GM18526 (cell line): Measurements from ENCODE around the gene TMEM132D.

Source experiments
- POLR2A ChIP-seq: IDR thresholded peaks from 3 replicates; pipeline ENCODE4 v1.6.1; 2011; ENCODE audit not compliant: insufficient read length; ENCODE audit errors: extremely low read depth

The TMEM132D gene

GRCh38 chr12:129074379-129074778, 829.4 kb downstream of the TMEM132D start:
- TF ChIP-seq POLR2A = no peak

GRCh38 chr12:129073157-129073915, 830.5 kb downstream of the TMEM132D start:
- no peak for TF ChIP-seq POLR2A

GRCh38 chr12:129071362-129071761, 832.5 kb downstream of the TMEM132D start:
- no peak for TF ChIP-seq POLR2A

GRCh38 chr12:129069886-129070285, 833.9 kb downstream of the TMEM132D start:
- no peak for TF ChIP-seq POLR2A

- no peak for TF ChIP-seq POLR2A
Measured at GRCh38 chr12:129068684-129069083, 835.1 kb downstream of the TMEM132D start.

GRCh38 chr12:129067491-129067890, 836.3 kb downstream of the TMEM132D start:
- no peak for TF ChIP-seq POLR2A

DNA sequence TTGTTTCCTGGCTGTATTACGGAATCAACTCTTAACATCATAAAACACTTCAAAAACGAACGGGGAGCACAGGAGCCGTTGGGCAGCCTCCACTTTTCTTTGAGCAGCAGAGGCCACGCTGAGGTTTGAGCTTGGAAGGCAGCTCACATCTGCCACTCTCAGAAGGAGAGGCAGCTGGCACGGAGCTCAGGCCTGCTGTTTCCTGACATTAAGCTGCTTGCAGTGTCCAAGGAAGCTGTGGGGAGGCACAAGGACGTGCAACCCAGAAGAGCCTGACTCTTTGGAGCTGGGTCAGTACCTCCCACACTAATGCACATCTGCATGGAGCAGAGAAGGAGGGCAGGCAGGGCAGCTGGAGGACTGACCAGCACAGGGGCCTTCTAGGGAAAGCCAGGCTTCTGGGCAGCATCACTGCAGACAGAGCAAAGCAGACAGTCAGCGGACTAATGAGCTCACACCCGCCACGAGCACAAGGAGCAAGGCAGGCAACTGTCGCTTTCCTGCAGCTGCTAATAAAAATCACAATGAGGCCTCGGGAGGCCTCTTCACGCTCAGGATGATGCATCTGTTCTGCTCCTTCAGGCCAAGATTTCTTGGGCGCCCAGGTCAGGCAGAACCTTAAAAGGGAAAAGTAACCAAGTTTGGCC, 839.5 kb downstream of the TMEM132D start:
- TF ChIP-seq POLR2A = no peak

- no peak for TF ChIP-seq POLR2A
Measured at GRCh38 chr12:129063600-129063999, 840.2 kb downstream of the TMEM132D start.

- TF ChIP-seq POLR2A = no peak
Measured at GRCh38 chr12:129053232-129053631, 850.6 kb downstream of the TMEM132D start.

DNA sequence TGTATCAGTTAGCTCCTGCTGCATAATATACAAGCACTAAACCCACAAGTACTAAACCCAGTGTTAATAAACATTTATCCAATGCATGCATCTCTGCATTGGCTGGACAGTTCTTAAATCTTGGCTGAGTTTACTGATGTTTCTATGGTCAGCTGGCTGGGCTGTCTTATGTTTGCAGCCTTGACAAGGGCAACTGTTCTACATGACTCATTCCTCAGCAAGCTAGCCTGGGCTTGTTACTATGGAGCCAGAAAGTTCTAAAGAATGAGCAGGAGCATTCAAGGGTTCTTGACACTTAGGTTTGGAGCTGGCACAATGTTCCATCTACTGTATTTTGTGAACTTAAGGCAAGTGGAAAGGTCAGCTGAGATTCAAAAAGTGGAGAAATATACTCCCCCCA, 851.5 kb downstream of the TMEM132D start:
- TF ChIP-seq POLR2A = no peak

DNA sequence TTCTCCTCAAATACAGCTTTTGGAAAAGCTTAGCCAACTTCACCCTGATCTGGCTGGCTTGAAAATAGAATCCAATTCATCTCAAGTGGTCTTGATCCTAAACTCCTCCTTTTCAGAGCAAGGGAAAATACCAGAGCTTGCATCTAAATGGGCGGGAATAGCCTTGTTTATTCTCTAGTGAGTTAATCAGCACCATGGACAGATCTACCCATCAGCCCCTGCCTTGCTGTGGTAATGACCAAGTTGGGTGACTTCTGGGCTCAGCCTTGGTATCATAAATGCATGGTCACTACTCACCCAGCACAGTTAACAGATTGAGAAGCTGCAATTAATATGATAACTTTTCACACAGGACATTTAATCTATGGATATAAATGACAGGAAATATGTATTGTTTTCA, 853.9 kb downstream of the TMEM132D start:
- no peak for TF ChIP-seq POLR2A

- no peak for TF ChIP-seq POLR2A
Measured at GRCh38 chr12:129036135-129036534, 867.7 kb downstream of the TMEM132D start.

DNA sequence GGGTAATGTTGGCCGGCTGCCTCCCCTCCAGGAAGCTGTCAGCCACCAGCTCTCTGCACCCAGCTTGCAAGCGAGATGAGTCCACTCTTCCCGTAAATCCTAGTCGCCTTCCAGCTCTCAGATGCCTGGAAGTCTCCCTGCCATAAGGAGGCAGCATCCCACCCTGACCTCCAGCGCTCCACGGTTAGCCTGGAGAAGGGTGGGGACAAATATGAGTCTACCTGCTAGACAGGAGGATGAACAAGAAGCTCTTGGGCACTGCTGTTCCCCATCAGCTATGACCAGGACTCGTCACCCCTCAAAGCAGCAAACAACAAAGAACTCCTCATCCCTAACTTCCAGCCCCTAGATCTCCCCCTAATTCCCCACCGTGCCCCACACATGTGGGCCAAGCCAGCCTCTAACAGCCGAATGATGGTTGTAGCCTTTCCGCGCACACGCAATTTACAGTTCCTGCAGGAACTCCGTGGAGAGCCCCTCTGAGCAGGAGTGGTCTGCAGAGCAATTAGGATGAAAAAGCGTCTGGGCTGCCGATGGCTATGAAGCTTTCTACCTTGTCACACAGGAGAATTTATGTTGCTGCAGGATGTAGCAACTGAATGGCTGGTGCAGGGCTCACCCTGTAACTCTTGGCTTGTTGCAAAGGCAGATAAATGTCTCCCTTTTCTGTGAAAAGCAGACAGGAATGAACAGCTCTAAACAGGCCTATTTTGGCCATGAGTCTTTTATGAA, 869.1 kb downstream of the TMEM132D start:
- no peak for TF ChIP-seq POLR2A

DNA sequence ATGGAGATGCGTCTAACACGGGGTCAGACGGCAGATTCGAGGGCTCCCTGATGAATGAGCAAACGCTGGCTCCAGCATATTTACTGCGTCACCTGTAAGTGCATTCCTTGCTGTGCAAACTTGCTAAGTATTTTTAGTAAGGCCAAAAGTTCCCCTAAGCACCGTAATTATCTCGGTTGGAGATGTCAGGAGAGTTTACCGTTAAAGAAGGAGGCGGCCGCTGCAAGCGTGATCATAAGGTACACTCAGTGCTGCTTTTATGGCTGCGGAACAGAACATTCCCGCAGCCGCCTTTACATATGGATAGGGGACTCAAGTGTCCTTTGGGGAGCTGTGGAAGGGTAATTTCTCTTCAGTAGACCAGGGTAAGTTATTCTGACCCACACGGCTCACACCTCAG, 875.0 kb downstream of the TMEM132D start:
- TF ChIP-seq POLR2A = no peak

DNA sequence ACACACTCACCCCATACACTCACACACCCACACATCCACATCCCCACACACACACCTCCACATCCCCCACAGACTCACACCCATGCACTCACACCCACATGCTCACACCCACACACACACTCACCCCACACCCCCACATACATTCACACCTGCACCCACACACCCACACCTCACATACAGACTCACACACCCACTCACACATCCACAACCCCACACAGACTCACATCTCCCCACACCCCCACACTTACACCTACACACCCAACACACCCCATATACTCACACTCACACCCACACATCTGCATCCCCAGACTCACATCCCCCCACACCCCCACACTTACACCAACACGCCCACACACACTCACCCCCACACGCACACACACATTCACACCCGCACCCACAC, 878.8 kb downstream of the TMEM132D start:
- TF ChIP-seq POLR2A = no peak
